ENCODE results near the gene GALK2.

The GALK2 gene

DNA sequence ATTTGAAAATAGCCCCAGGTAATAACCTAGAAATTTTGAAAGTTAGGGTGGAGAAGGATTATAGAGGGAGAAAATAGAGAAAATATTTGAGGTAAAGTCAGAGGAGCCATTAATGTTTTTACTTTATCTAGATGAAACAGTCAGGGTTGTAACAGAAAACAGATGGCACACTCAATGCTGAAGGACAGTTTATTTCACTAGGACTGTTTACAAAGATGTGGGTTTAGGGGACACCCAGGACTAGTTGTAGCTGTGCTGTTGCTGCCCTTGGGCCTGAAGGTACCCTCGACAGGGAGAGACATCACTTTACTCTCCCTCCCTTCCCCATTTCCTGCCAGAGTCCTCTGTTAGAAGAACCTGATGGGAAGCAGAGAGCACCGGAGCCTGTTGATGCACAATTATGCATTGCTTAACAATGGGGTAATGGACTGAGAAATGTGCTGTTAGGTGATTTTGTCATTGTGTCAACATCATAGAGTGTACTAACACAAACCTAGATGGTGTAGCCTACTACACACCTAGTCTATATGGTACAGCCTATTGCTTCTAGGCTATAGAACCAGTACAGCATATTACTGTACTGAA lies 103.8 kb downstream of the GALK2 start:
- in situ Hi-C loops (cut with HindIII; ENCODE audit: low sequenced_read_pairs) = no loop called here
- DNase-seq (ENCODE audit: low read depth, low spot score) = no peak
- TF ChIP-seq, protein P1, sequence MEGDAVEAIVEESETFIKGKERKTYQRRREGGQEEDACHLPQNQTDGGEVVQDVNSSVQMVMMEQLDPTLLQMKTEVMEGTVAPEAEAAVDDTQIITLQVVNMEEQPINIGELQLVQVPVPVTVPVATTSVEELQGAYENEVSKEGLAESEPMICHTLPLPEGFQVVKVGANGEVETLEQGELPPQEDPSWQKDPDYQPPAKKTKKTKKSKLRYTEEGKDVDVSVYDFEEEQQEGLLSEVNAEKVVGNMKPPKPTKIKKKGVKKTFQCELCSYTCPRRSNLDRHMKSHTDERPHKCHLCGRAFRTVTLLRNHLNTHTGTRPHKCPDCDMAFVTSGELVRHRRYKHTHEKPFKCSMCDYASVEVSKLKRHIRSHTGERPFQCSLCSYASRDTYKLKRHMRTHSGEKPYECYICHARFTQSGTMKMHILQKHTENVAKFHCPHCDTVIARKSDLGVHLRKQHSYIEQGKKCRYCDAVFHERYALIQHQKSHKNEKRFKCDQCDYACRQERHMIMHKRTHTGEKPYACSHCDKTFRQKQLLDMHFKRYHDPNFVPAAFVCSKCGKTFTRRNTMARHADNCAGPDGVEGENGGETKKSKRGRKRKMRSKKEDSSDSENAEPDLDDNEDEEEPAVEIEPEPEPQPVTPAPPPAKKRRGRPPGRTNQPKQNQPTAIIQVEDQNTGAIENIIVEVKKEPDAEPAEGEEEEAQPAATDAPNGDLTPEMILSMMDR (IDR thresholded peaks at IDR 0.05; ENCODE audit: low read depth, low read length) = no peak
- H3K4me3 ChIP-seq (ENCODE audit: low read depth, low read length) = no peak overlapping the region

DNA sequence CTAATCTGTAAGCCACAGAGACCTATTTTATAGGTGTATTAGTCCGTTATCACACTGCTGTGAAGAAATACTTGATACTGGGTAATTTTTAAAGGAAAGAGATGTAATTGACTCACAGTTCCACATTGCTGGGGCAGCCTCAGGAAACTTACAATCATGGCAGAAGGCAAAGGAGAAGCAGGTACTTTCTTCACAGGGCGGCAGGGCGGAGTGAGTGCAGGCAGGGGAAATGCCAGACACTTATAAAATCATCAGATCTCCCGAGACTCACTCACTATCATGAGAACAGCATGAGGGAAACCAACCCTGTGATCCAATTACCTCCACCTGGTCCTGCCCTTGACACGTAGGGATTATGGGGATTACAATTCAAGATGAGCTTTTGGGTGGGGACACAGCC lies 108.7 kb downstream of the GALK2 start:
- DNase-seq (ENCODE audit: low read depth, low spot score) = no peak
- H3K4me3 ChIP-seq (ENCODE audit: low read depth, low read length) = no peak overlapping the region
- in situ Hi-C loops (cut with HindIII; ENCODE audit: low sequenced_read_pairs) = no loop called here
- TF ChIP-seq, protein P1 (IDR thresholded peaks at IDR 0.05; ENCODE audit: low read depth, low read length) = no peak

DNA sequence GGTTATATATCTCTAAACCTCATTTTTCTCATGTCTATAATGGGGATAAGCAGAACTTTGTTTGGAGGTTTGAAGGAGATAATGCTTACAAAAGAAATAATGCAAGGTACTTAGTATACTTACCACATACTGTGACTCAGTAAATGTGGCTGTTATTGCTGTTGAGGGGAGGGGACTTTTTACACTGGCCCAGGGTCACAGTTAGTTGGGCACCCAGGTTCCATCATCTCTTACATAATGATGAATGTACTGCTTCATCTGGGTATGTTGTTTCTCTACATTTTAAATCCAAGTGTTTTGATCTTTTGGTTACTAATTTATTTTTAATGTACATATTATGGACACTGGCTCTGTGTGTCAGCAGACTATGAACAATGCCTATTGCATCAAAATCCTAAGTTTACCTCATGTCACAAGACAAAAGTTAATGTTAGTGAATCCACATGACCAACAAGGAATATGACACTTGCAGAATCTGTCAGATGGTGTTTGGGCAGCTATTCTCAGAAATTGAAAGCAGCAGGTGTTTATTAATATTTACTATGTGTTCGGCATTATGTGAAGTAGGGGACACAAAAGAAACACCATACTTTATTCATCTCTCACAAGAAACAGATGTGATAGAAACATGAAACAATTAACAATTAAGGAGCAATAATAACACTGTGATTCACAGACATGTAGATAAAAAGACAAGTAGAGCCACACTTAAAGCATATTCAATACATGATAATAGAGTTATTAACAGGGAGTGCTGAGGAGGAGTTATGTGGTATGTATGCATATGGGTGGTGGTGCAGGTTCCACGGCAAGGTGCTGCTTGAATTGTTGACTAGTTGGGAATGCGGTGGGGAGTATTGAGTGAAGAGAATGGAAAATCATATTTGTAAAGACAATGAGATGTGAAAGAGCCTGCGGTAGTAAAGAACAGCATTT lies 109.7 kb downstream of the GALK2 start:
- no peak for DNase-seq (ENCODE audit: low read depth, low spot score)
- in situ Hi-C loops (cut with HindIII; ENCODE audit: low sequenced_read_pairs) = no loop called here
- H3K4me3 ChIP-seq (ENCODE audit: low read depth, low read length) = no peak overlapping the region
- TF ChIP-seq, protein P1 (IDR thresholded peaks at IDR 0.05; ENCODE audit: low read depth, low read length) = no peak

DNA sequence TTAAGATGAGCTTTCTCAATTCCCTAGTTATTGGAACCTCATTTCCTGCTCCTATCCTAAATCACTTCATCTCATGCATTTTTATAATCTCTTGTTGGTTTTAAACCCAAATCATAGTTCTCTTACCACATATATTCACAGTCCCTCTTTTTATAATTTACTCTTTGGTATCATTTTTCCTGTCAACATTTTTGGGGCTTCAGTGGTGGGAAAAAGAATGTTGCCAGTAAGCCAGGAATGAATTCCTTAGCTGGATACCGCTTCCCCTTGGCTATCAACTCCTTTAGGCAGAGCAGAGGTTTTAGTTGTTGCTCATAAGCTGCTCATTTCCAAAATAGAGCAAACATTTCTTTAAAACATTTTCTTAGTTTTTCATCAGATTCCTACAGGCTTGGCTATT lies 112.3 kb downstream of the GALK2 start:
- TF ChIP-seq, protein P1 (IDR thresholded peaks at IDR 0.05; ENCODE audit: low read depth, low read length) = no peak
- H3K4me3 ChIP-seq (ENCODE audit: low read depth, low read length) = no peak overlapping the region
- in situ Hi-C loops (cut with HindIII; ENCODE audit: low sequenced_read_pairs) = no loop called here
- peak; percentile 84 for DNase-seq (ENCODE audit: low read depth, low spot score)

DNA sequence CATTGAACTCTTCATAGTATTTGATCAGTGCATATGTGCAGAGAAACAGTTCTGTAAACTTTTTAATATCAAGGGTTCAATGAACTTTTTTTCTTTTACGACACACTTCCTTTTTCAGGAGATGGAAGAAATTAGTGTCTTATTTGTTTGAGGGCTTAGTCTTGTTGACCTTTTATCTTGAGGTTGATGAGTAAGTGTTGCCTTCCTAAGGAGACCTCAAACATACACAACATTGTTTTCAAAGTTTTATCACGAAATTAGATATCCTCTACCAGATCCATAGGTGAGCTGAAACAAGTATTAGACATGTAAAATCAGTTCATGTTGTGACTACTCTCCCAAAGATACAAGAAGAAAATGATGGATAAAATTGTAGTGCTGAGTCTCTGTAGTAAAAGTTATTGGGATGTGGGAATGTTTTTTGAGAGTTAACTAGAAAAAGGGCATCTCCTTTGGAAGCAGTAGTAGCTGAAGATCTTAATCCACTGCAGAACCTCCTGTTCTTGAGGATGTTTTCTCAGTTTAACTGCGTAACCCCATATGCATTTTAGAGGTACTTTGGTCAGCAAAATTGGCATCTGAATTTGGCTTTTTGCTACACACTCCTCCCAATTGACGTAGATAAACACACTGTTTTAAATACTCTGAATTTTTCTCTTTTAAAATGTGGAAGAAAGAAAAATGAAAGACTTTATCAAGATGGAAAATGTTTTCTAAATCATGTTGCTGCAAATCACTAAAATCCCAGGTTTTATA lies 116.8 kb downstream of the GALK2 start:
- TF ChIP-seq, protein P1 (IDR thresholded peaks at IDR 0.05; ENCODE audit: low read depth, low read length) = no peak
- in situ Hi-C loops (cut with HindIII; ENCODE audit: low sequenced_read_pairs) = no loop called here

DNA sequence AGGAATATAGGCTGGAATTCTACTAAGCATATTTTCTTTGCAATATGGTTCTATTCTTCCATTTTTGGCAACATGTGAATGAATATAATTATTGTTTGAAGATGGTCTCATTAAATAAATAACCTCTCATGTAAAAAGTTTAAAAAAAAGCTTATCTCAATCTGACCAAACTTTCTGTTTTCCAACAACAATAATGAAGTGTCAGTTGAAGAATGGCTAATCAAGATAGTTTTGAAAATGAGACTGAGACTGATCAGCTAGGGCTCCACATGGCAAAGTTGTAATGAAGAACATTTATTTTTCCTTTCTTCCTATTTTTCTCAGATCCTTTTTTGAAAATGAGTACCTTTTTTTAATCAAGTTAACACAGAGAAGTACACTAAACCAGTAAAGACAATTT lies 117.4 kb downstream of the GALK2 start:
- no peak for DNase-seq (ENCODE audit: low read depth, low spot score)
- in situ Hi-C loops (cut with HindIII; ENCODE audit: low sequenced_read_pairs) = no loop called here
- TF ChIP-seq, protein P1 (IDR thresholded peaks at IDR 0.05; ENCODE audit: low read depth, low read length) = no peak
- H3K4me3 ChIP-seq (ENCODE audit: low read depth, low read length) = no peak overlapping the region

More for the DNA sequence above, 116.8 kb downstream of the GALK2 start:
- DNase-seq (ENCODE audit: low read depth, low spot score) = no peak
- no peak overlapping the region for H3K4me3 ChIP-seq (ENCODE audit: low read depth, low read length)

Measured in astrocyte of the spinal cord (primary cell).